Heart left ventricle (tissue), 16 donors: ENCODE measurements around the gene TSNAXIP1. TPM values are rescaled to one million over a fixed set of nuclear protein-coding genes. Genes with fewer than 3 reads are reported as not detected.

Experiments
- ATAC-seq, 4 donors: fragments of 200-7000 bp; cut with Tn5 transposase; one replicate each; pipeline ENCODE4 v1.9.1; 2020 to 2022; ENCODE audit warnings: moderate library complexity in 4 of 4, mild to moderate bottlenecking in 3 of 4, moderate number of reproducible peaks in 1 of 4
- DNase-seq, 5 donors: peaks; one replicate each; pipeline ENCODE4 v3.0.0-alpha.2; 2020
- H3K27ac ChIP-seq, 12 donors: fragments of 200-600 bp; sonication (generic) in 4 of 12; one replicate each; pipeline versions ENCODE4 v1.5.0 to v1.8.0; 2016 to 2022; ENCODE audit warnings: mild to moderate bottlenecking in 2 of 12
- H3K27me3 ChIP-seq, 9 donors: fragments of 200-600 bp; sonication (generic) in 2 of 9; one replicate each; pipeline versions ENCODE4 v1.5.1 to v1.8.0; 2016 to 2022; ENCODE audit warnings: mild to moderate bottlenecking in 3 of 9
- H3K36me3 ChIP-seq, 9 donors: fragments of 200-600 bp; sonication (generic) in 2 of 9; one replicate each; pipeline versions ENCODE4 v1.5.0 to v1.8.0; 2018 to 2022; ENCODE audit warnings: mild to moderate bottlenecking in 2 of 9
- H3K4me1 ChIP-seq, 12 donors: fragments of 200-600 bp; sonication (generic) in 4 of 12; one replicate each; pipeline versions ENCODE4 v1.5.0 to v1.8.0; 2016 to 2022; ENCODE audit warnings: mild to moderate bottlenecking in 3 of 12
- H3K4me3 ChIP-seq, 12 donors: fragments of 200-600 bp; sonication (generic) in 4 of 12; one replicate each; pipeline versions ENCODE4 v1.5.0 to v1.8.0; 2017 to 2022; ENCODE audit warnings: mild to moderate bottlenecking in 9 of 12, moderate library complexity in 4 of 12
- H3K9me3 ChIP-seq, 12 donors: fragments of 200-600 bp; sonication (generic) in 4 of 12; one replicate each; pipeline versions ENCODE4 v1.5.0 to v1.8.0; 2016 to 2022; ENCODE audit warnings: mild to moderate bottlenecking in 1 of 12
- CTCF ChIP-seq, 12 donors: fragments of 200-600 bp; sonication (generic) in 4 of 12; IDR thresholded peaks; one replicate each; pipeline versions ENCODE4 v1.5.0 to v1.8.0; 2018 to 2022; ENCODE audit warnings: antibody characterized with exemption in 12 of 12, mild to moderate bottlenecking in 5 of 12
- POLR2A ChIP-seq, 2 donors: fragments of 450-650 bp; IDR thresholded peaks; one replicate each; pipeline ENCODE4 v1.6.1; 2017; ENCODE audit warnings: antibody characterized with exemption in 2 of 2, mild to moderate bottlenecking in 2 of 2, moderate library complexity in 2 of 2
- WGBS, 4 donors: extraction: QIAGEN DNeasy Blood & Tissue Kit in 2 of 4; methylation state at CpG; one replicate each; pipeline versions ENCODE4 v1.1.5 to v1.1.7; 2013 to 2018; 5-methylcytosine and 5-hydroxymethylcytosine counted together
- intact Hi-C, 10 donors: fragments of 100-400 bp; cut with DNase I; formaldehyde crosslinking; loops; one replicate each; pipeline versions ENCODE4 v1.11.1 to v1.14.2; 2022
- polyA plus RNA-seq, 2 donors: library from polyadenylated mRNA; stranded (reverse); fragments of 200-250 nt; gene quantifications; one replicate each; pipeline ENCODE4 v1.2.3, GENCODE V29; 2013
- total RNA-seq, 9 donors: library from RNA; depleted of rRNA in 2 of 9; stranded (reverse); fragments of >200 nt in 2 of 9; fragmentation: NEBNext Ultra II Directional in 3 of 9; extraction: Animal tissue kit (Norgen Biotek cat#: 25700) in 3 of 9; gene quantifications; one replicate each; pipeline versions ENCODE4 v1.1.0 to v1.2.4, GENCODE V29; 2016 to 2023
- donor health status: ischemic (EF 13 %, LVEDD 7.1; RV severe dilation, severe dysfunction).
- donor health status: healthy with polysubstance abuse.
- donor health status: DM: no; HTN: yes; CAD: no.
- donor health status: DM: no; HTN: no; CAD: no.
- donor health status: ischemic (EF 25% LVEDD 6.9; RV normal size, moderate dysfunction).
- donor health status: ischemic (EF 25% LVEDD 5.7; RV mildly dilated, moderate dysfunction).
- donor health status: healthy.
- donor health status: DM: yes; HTN: yes; CAD: no.
- donor health status: ischemic (EF 35%, LVEDD 5.7; RV mildly dilated, moderate dysfunction).
- donor health status: nonischemic (EF 11% LVEDD 7.7; RV severe dilation, severe dysfunction).
- donor health status: DM: yes; HTN: yes; CAD: no.
- donor health status: PGD.
- donor health status: ischemic (EF 29% LVEDD 5.4; RV normal size, mild dysfunction).
- donor health status: nonischemic (EF 23%, LVEDD 6.1; RV moderate dilation, normal function).

TSNAXIP1 gene
- total and polyA plus RNA-seq, 11 donors: 0.16 to 0.93 (median 0.57) TPM; not detected in 1

GRCh38 chr16:67775273-67775672 is 31.4 kb upstream of the TSNAXIP1 start:
- H3K27me3 ChIP-seq: no peaks in the 10 kb centered on the region
- H3K36me3 ChIP-seq: peaks cover 0 to 15% (median 7%) of the 10 kb centered on the region in 9 donors
- H3K9me3 ChIP-seq: no peaks in the 10 kb centered on the region
- no peak for ATAC-seq
- no peak for DNase-seq
- TF ChIP-seq POLR2A (IDR thresholded peaks at IDR 0.05) (no peak), CTCF (IDR thresholded peaks at IDR 0.05) (no peak)
- H3K27ac ChIP-seq: no peak overlapping the region
- no peak overlapping the region for H3K4me3 ChIP-seq
- intact Hi-C loops: no loop called here
- 93 to 98% (median 96%) methylated on average over 6 of the region's 6 CpGs for WGBS, 4 donors
- H3K4me1 ChIP-seq: peaks cover 5 to 38% (median 29%) of the 10 kb centered on the region in 12 donors

- TF ChIP-seq POLR2A (IDR thresholded peaks at IDR 0.05) (no peak), CTCF (IDR thresholded peaks at IDR 0.05) (no peak)
- Histone ChIP-seq H3K36me3 (no peaks in the 10 kb centered on the region), H3K4me1 (peaks cover 0 to 33% (median 14%) of the 10 kb centered on the region in 12 donors), H3K27ac (no peak overlapping the region), H3K27me3 (no peaks in the 10 kb centered on the region), H3K4me3 (no peak overlapping the region), H3K9me3 (no peaks in the 10 kb centered on the region)
- ATAC-seq: peak; percentile 16 to 42 (median 30)
- DNase-seq: no peak
- intact Hi-C loops: no loop called here
- WGBS, 4 donors: 68 to 77% (median 75%) methylated on average over 5 of the region's 5 CpGs
Measured at GRCh38 chr16:67779256-67780014, 27.3 kb upstream of the TSNAXIP1 start.

- intact Hi-C loops: no loop called here
- TF ChIP-seq CTCF (IDR thresholded peaks at IDR 0.05) (no peak), POLR2A (IDR thresholded peaks at IDR 0.05) (no peak)
- peaks cover 0 to 2% (median 0%) of the 10 kb centered on the region in 9 donors for H3K36me3 ChIP-seq
- H3K27me3 ChIP-seq: no peaks in the 10 kb centered on the region
- DNase-seq (no peak), ATAC-seq (peak in 2 of 4 donors; percentile 11 to 18)
- peaks cover 0 to 30% (median 12%) of the 10 kb centered on the region in 12 donors for H3K4me1 ChIP-seq
- WGBS, 4 donors: 82 to 95% (median 88%) methylated on average over 7 of the region's 7 CpGs
- peak overlapping the region in 1 of 12 donors; percentile 20 for H3K27ac ChIP-seq
- no peak overlapping the region for H3K4me3 ChIP-seq
- no peaks in the 10 kb centered on the region for H3K9me3 ChIP-seq
Measured at GRCh38 chr16:67780847-67781564, 25.7 kb upstream of the TSNAXIP1 start.

GRCh38 chr16:67781565-67781921 is 25.1 kb upstream of the TSNAXIP1 start:
- intact Hi-C loops: no loop called here
- 42 to 62% (median 49%) methylated on average over 5 of the region's 5 CpGs for WGBS, 4 donors
- ATAC-seq: peak; percentile 57 to 77 (median 66)
- Histone ChIP-seq H3K36me3 (peaks cover 0 to 3% (median 0%) of the 10 kb centered on the region in 9 donors), H3K27me3 (no peaks in the 10 kb centered on the region), H3K4me1 (peaks cover 0 to 30% (median 12%) of the 10 kb centered on the region in 12 donors), H3K4me3 (no peak overlapping the region), H3K9me3 (no peaks in the 10 kb centered on the region), H3K27ac (peak overlapping the region in 1 of 12 donors; percentile 20)
- DNase-seq: no peak
- TF ChIP-seq CTCF (IDR thresholded peaks at IDR 0.05): no peak
- TF ChIP-seq POLR2A (IDR thresholded peaks at IDR 0.05): no peak
